ENCODE results near the gene TSPAN33. TPM values are rescaled to one million over a fixed set of nuclear protein-coding genes. Genes with fewer than 3 reads are reported as not detected.
"Not testable (repeated sequence)": the region's sequence is repeated elsewhere in the genome, so short reads cannot be mapped to it uniquely, and the experiment has no call there.

Gene TSPAN33
- total and polyA plus RNA-seq, 4 experiments from 2014 or later = 0.83 to 6.3 (median 0.97) TPM

DNA sequence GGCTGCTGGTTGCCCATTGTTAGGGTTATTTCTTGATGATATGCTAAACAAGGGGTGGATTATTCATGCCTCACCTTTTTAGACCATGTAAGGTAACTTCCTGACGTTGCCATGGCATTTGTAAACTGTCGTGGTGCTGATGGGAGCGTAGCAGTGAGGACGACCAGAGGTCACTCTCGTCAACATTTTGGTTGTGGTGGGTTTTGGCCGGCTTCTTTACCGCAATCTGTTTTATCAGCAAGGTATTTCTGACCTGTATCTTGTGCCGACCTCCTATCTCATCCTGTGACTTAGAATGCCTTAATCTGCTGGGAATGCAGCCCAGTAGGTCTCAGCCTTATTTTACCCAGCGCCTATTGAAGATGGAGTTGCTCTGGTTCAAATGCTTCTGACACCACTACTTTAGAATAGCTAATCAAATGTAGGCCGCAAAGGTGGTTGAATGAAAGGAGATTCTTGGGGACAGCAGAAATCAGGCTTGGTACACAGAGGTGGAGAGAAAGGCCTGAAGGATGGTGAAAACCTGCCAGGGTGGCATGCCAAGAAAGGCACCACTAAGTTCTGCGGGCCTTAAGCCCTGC is 26.0 kb downstream of the TSPAN33 start:
- DNase-seq = no peak
- ChIA-PET POLR2A (ENCODE audit: partially characterized antibody) (no interaction called here), CTCF (ENCODE audit: partially characterized antibody) (no interaction called here)
- Mint-ChIP-seq H3K9me3 (peaks cover 0 to 5% (median 0%) of the 10 kb centered on the region in 8 donors), H3K27ac (no peak overlapping the region), H3K4me3 (peak overlapping the region in 3 of 8 donors; percentile 31 to 75 (median 55)), H3K36me3 (peaks cover 0 to 4% of the 10 kb centered on the region in 2 donors), H3K27me3 (peaks cover 0 to 17% of the 10 kb centered on the region in 2 donors), H3K4me1 (peaks cover 2 to 14% (median 7%) of the 10 kb centered on the region in 4 donors)
- Histone ChIP-seq H3K4me1 (ENCODE audit: insufficient read depth, low read length) (peaks cover 9% of the 10 kb centered on the region), H3K27ac (ENCODE audit: low read depth, low read length) (no peak overlapping the region), H3K27me3 (ENCODE audit: insufficient read depth, low read length) (no peaks in the 10 kb centered on the region), H3K4me3 (ENCODE audit: low read length in 2 of 2) (no peak overlapping the region), H3K9me3 (ENCODE audit: control insufficient read depth in 1 of 2, low read length in 2 of 2) (no peaks in the 10 kb centered on the region), H3K36me3 (ENCODE audit: insufficient read depth, low read length) (no peaks in the 10 kb centered on the region)
- intact Hi-C loops (cut with micrococcal nuclease) = no loop called here

DNA sequence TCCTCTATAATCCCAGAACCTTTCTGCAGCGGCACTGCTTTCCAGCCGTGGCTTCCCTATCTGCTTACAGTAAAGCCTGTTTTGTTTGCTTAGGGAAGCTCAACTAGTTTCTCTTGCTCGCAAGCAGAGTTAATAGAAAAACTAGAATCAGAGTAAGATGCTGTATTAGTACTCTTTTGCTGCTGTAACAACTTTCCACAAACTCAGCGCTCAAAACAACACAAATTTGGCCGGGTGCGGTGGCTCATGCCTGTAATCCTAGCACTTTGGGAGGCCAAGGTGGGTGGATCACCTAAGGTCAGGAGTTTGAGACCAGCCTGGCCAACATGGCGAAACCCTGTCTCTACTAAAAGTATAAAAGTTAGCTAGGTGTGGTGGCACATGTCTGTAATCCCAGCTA is 29.4 kb downstream of the TSPAN33 start:
- H3K27ac ChIP-seq (ENCODE audit: low read depth, low read length); H3K27me3 ChIP-seq (ENCODE audit: insufficient read depth, low read length); POLR2A ChIA-PET (ENCODE audit: partially characterized antibody); H3K9me3 Mint-ChIP-seq; H3K36me3 ChIP-seq (ENCODE audit: insufficient read depth, low read length); H3K4me3 ChIP-seq (ENCODE audit: low read length in 2 of 2); H3K36me3 Mint-ChIP-seq; DNase-seq; intact Hi-C loops (cut with micrococcal nuclease); H3K9me3 ChIP-seq (ENCODE audit: control insufficient read depth in 1 of 2, low read length in 2 of 2); H3K4me3 Mint-ChIP-seq; H3K27ac Mint-ChIP-seq; H3K4me1 ChIP-seq (ENCODE audit: insufficient read depth, low read length): not testable (repeated sequence)
- Mint-ChIP-seq H3K4me1 (peaks cover 2 to 10% (median 4%) of the 10 kb centered on the region in 4 donors), H3K27me3 (peaks cover 6 to 14% of the 10 kb centered on the region in 2 donors)
- CTCF ChIA-PET (ENCODE audit: partially characterized antibody) = interaction anchor here (1.3 to 2.9 kb wide), 2 partner anchors 10 to 11 kb away, joined by 3 to 22 read pairs; no protein-coding TSS in a partner anchor

DNA sequence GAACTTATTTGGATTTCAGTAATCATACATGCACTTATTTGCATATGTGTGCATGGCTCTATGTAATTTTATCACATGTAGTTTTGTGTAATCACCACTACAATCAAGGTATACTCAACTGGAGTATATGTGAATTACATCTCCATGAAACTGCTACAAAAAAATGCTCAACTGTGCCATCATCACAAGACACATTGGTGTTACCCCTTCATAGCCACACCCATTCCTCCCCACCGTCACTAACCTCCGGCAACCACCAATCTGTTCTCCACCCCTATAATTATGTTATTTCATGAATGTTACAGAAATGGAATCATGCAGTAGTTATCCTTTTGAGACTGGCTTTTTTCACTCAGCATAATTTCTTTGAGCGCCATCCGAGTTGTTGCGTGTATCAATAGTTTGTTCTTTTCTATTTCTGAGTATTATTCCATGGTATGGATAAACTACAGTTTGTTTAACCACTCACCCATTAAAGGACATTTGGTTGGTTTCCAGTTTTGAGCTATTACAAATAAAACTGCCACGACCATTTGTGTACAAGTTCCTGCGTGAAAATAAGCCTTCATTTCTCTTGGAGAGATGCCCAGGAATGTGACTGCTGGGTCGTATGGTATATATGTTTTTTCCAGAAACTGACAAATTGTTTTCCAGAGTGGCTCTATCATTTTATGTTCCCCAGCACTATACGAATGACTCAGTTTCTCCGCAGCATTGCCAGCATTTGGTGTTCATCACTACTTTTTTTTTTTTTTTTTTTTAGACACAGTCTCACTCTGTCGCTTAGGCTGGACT is 32.6 kb downstream of the TSPAN33 start:
- no peaks in the 10 kb centered on the region for H3K36me3 ChIP-seq (ENCODE audit: insufficient read depth, low read length)
- ChIA-PET POLR2A (ENCODE audit: partially characterized antibody) (no interaction called here), CTCF (ENCODE audit: partially characterized antibody) (interaction anchor here (0.5 to 0.7 kb wide), 2 partner anchors 13 to 458 kb away, joined by 3 read pairs; no protein-coding TSS in a partner anchor)
- no peak overlapping the region for H3K4me3 ChIP-seq (ENCODE audit: low read length in 2 of 2)
- intact Hi-C loops (cut with micrococcal nuclease) = no loop called here
- Mint-ChIP-seq H3K4me1 (no peaks in the 10 kb centered on the region), H3K4me3 (no peak overlapping the region), H3K27me3 (peaks cover 12 to 22% of the 10 kb centered on the region in 2 donors), H3K27ac (no peak overlapping the region), H3K9me3 (peaks cover 0 to 5% (median 0%) of the 10 kb centered on the region in 8 donors), H3K36me3 (no peaks in the 10 kb centered on the region)
- no peak overlapping the region for H3K27ac ChIP-seq (ENCODE audit: low read depth, low read length)
- DNase-seq = no peak
- H3K4me1 ChIP-seq (ENCODE audit: insufficient read depth, low read length) = no peaks in the 10 kb centered on the region
- no peaks in the 10 kb centered on the region for H3K27me3 ChIP-seq (ENCODE audit: insufficient read depth, low read length)
- no peaks in the 10 kb centered on the region for H3K9me3 ChIP-seq (ENCODE audit: control insufficient read depth in 1 of 2, low read length in 2 of 2)

DNA sequence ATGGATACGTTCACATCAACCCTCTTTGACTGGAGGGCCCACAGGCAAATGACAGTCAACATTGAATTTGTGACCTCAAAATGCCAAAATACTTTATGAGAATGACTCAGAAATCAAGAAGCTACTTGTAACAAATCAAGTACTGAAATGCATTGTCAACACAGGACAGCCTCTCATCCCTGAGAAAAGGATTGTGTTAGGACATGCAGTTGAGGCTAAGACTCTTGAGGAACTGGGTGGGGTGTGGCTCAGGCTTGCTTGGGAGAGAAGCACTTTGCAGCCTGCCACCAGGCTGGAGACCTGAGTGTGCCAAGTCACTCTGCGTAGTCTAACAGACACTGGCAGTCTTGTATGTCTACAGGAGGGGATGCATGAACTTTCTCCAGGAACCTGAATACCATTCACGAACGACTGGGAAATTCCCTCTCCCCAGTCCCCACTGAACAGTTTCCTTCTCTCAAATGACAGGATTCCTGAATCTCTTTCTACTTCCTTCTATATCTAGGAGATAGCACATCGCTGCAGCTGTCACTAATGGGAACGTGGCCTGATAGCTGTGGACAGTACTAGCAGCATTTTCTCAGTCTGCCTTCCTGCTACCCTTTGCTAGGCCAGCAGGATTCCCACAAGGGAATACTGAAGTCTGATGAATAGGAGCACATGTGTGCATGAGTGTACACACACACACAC is 40.6 kb downstream of the TSPAN33 start:
- Histone ChIP-seq H3K4me1 (ENCODE audit: insufficient read depth, low read length) (no peaks in the 10 kb centered on the region), H3K9me3 (ENCODE audit: control insufficient read depth in 1 of 2, low read length in 2 of 2) (no peaks in the 10 kb centered on the region), H3K27ac (ENCODE audit: low read depth, low read length) (no peak overlapping the region), H3K27me3 (ENCODE audit: insufficient read depth, low read length) (peaks cover 10% of the 10 kb centered on the region), H3K36me3 (ENCODE audit: insufficient read depth, low read length) (no peaks in the 10 kb centered on the region), H3K4me3 (ENCODE audit: low read length in 2 of 2) (no peak overlapping the region)
- Mint-ChIP-seq H3K9me3 (peaks cover 0 to 2% (median 0%) of the 10 kb centered on the region in 8 donors), H3K4me3 (no peak overlapping the region), H3K36me3 (no peaks in the 10 kb centered on the region), H3K27ac (no peak overlapping the region), H3K27me3 (peaks cover 26 to 33% of the 10 kb centered on the region in 2 donors), H3K4me1 (peaks cover 3 to 14% (median 9%) of the 10 kb centered on the region in 4 donors)
- no peak for DNase-seq
- ChIA-PET CTCF (ENCODE audit: partially characterized antibody) (interaction anchor here (0.6 kb wide), 1 partner anchor 826 kb away, joined by 3 read pairs; no protein-coding TSS in a partner anchor), POLR2A (ENCODE audit: partially characterized antibody) (no interaction called here)
- intact Hi-C loops (cut with micrococcal nuclease) = no loop called here

DNA sequence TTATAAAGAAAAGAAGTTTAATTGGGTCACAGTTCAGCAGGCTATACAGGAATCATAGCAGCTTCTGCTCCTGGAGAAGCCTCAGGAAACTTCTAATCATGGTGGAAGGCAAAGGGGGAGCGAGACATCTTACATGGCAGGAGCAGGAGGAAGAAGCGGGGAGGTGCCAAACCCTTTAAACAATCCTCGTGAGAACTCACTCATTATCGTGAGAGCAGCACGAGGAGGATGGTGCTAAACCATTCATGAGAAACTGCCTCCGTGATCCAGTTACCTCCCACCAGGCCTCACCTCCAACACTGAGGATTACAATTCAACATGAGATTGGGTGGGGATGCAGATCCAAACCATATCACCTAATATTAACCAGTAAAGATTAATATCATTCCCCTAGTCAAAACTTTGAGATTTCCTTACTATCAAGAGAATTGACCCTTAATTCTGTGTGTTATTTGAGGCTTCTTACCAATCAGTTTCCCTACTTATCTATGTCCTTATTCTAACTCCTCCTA is 42.3 kb downstream of the TSPAN33 start:
- Histone ChIP-seq H3K9me3 (ENCODE audit: control insufficient read depth in 1 of 2, low read length in 2 of 2) (no peaks in the 10 kb centered on the region), H3K4me1 (ENCODE audit: insufficient read depth, low read length) (no peaks in the 10 kb centered on the region), H3K36me3 (ENCODE audit: insufficient read depth, low read length) (no peaks in the 10 kb centered on the region), H3K27ac (ENCODE audit: low read depth, low read length) (no peak overlapping the region), H3K27me3 (ENCODE audit: insufficient read depth, low read length) (peaks cover 14% of the 10 kb centered on the region), H3K4me3 (ENCODE audit: low read length in 2 of 2) (no peak overlapping the region)
- ChIA-PET CTCF (ENCODE audit: partially characterized antibody) (no interaction called here), POLR2A (ENCODE audit: partially characterized antibody) (no interaction called here)
- Mint-ChIP-seq H3K4me1 (peaks cover 3 to 14% (median 9%) of the 10 kb centered on the region in 4 donors), H3K36me3 (no peaks in the 10 kb centered on the region), H3K27ac (no peak overlapping the region), H3K4me3 (no peak overlapping the region), H3K9me3 (no peaks in the 10 kb centered on the region), H3K27me3 (peaks cover 27 to 40% of the 10 kb centered on the region in 2 donors)
- intact Hi-C loops (cut with micrococcal nuclease) = no loop called here
- no peak for DNase-seq

DNA sequence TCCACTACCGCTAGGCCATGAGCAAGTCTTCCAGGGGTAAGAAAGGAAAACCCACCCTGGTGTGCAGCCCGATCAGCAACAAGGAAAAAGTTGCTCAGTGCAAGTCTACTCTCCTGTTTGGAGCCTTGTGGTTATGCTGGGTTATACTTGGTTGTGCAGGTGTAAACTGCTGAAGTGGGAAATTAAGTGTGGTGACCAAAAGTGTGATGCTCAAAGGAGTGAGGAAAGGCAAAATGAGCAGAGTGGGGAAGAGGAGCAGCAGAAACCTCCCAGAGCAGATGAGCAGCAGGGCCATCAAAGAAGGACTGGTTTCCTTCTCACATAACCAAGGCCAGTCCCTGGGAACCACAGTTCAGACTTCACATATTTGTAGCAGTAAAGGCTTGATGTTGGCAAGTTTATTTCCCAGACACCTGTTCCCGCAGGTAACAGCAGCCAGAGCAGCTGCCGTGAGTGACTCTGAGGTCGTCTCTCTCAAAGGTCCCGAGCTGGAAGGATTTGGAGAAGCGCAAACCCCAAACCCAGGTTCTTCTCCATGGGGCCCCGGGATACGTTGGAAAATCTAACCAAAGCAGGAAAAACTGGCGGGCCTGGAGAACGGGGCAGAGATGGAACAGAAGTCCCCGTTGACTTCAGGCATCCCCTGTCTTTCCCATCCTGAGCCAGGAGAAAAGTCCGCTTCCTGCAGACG is 43.3 kb downstream of the TSPAN33 start:
- H3K27me3 Mint-ChIP-seq = peaks cover 33 to 49% of the 10 kb centered on the region in 2 donors
- peaks cover 3 to 14% (median 9%) of the 10 kb centered on the region in 4 donors for H3K4me1 Mint-ChIP-seq
- H3K9me3 ChIP-seq (ENCODE audit: control insufficient read depth in 1 of 2, low read length in 2 of 2) = no peaks in the 10 kb centered on the region
- no peak overlapping the region for H3K27ac Mint-ChIP-seq
- ChIA-PET POLR2A (ENCODE audit: partially characterized antibody) (no interaction called here), CTCF (ENCODE audit: partially characterized antibody) (no interaction called here)
- no peak overlapping the region for H3K27ac ChIP-seq (ENCODE audit: low read depth, low read length)
- H3K36me3 Mint-ChIP-seq = no peaks in the 10 kb centered on the region
- no peaks in the 10 kb centered on the region for H3K9me3 Mint-ChIP-seq
- no peaks in the 10 kb centered on the region for H3K36me3 ChIP-seq (ENCODE audit: insufficient read depth, low read length)
- no peak overlapping the region for H3K4me3 ChIP-seq (ENCODE audit: low read length in 2 of 2)
- intact Hi-C loops (cut with micrococcal nuclease) = no loop called here
- no peak for DNase-seq
- peak overlapping the region; percentile 43 to 82 (median 72) for H3K4me3 Mint-ChIP-seq
- H3K27me3 ChIP-seq (ENCODE audit: insufficient read depth, low read length) = peaks cover 17% of the 10 kb centered on the region
- no peaks in the 10 kb centered on the region for H3K4me1 ChIP-seq (ENCODE audit: insufficient read depth, low read length)
